Activated CD4-positive, alpha-beta memory T cell treated with anti-CD3 and anti-CD28 coated beads for 36 hours (primary cell): ENCODE results near the gene ZNF789. TPM values are rescaled to one million over a fixed set of nuclear protein-coding genes. Genes with fewer than 3 reads are reported as not detected.

Source experiments
- CTCF ChIA-PET: fragments of 350-600 bp; sonication (Branson Sonifier 250); formaldehyde crosslinking; loops from one replicate; lab custom pipeline; 2021; ENCODE audit warnings: antibody characterized with exemption, inconsistent platforms; lab: Charles Lee
- POLR2A ChIA-PET: fragments of 350-600 bp; sonication (Branson Sonifier 250); formaldehyde crosslinking; loops from one replicate; lab custom pipeline; 2021; ENCODE audit warnings: antibody characterized with exemption; lab: Charles Lee
- DNase-seq: peaks from one replicate; pipeline ENCODE4 v3.0.0-alpha.2; 2020
- H3K27ac Mint-ChIP-seq: one replicate; pipeline ENCODE4 v1.8.0; 2021; ENCODE audit warnings: mixed read lengths
- H3K27me3 Mint-ChIP-seq: one replicate; pipeline ENCODE4 v1.8.0; 2021; ENCODE audit warnings: mixed read lengths
- H3K36me3 Mint-ChIP-seq: one replicate; pipeline ENCODE4 v1.8.0; 2021; ENCODE audit warnings: mixed read lengths
- H3K4me1 Mint-ChIP-seq: one replicate; pipeline ENCODE4 v1.8.0; 2021; ENCODE audit warnings: low read depth, mixed read lengths
- H3K4me3 Mint-ChIP-seq: one replicate; pipeline ENCODE4 v1.8.0; 2021; ENCODE audit warnings: mild to moderate bottlenecking, mixed read lengths
- H3K9me3 Mint-ChIP-seq: one replicate; pipeline ENCODE4 v1.8.0; 2021; ENCODE audit warnings: mixed read lengths
- intact Hi-C: fragments of 100-400 bp; cut with micrococcal nuclease; formaldehyde crosslinking; loops from one replicate; pipeline ENCODE4 v1.15.1; 2023
- total RNA-seq, 2 experiments: library from RNA; stranded (reverse); gene quantifications; one replicate each; pipeline ENCODE4 v1.2.3, GENCODE V29; 2021

The ZNF789 gene
- total RNA-seq, 2 experiments from 2014 or later: 14.2 to 15.6 TPM

DNA sequence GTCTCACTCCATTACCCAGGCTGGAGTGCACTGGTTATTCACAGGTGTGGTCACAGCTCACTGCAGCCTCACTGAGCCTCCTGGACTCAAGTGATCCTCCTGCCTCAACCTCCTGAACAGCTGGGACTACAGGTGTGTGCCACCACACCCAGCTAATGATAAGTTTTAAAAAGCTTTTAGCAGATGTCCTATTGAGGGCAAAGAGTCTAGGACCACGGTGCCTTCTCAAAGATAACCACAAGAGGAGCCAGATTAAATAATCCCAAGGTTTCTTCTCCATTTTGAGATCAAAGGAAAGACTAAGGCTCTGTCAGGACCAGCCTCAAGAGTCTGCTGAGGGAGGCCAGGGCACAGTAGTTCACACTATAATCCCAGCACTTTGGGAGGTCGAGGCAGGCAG is 11.5 kb upstream of the ZNF789 start:
- intact Hi-C loops: no loop called here
- ChIA-PET POLR2A (no interaction called here), CTCF (no interaction called here)
- Mint-ChIP-seq H3K36me3 (peaks cover 38% of the 10 kb centered on the region), H3K4me1 (peaks cover 45% of the 10 kb centered on the region), H3K9me3 (no peaks in the 10 kb centered on the region), H3K4me3 (no peak overlapping the region), H3K27ac (no peak overlapping the region), H3K27me3 (no peaks in the 10 kb centered on the region)
- DNase-seq: no peak

DNA sequence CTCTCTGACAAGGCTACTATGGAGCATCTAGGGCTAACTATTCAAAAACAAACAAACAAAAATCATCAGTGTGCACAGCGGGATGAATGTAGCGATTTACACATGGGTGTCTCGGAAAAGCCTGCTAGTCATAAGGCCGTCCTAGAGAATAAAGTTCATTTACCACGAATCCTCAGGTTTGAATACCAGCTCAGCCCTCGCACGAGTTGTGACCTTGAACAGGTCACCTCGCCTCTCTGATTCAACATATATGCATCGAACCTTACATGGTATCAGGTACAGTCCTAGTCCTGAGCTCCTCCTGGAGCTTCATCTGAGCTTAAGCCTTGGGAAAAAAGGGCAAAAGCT is 7.3 kb upstream of the ZNF789 start:
- Mint-ChIP-seq H3K36me3 (peaks cover 21% of the 10 kb centered on the region), H3K4me1 (peaks cover 33% of the 10 kb centered on the region), H3K4me3 (peak overlapping the region; percentile 79), H3K9me3 (no peaks in the 10 kb centered on the region), H3K27me3 (no peaks in the 10 kb centered on the region), H3K27ac (peak overlapping the region; percentile 74)
- ChIA-PET POLR2A (interaction anchor here (0.7 to 1.5 kb wide), 4 partner anchors 10 to 57 kb away, joined by 3 to 8 read pairs (median 4); partner anchors contain the start of genes BUD31, CPSF4, PDAP1 and PTCD1), CTCF (interaction anchor here (0.6 kb wide), 1 partner anchor 592 kb away, joined by 4 read pairs; no protein-coding TSS in a partner anchor)
- intact Hi-C loops: no loop called here
- peak; percentile 17 for DNase-seq

GRCh38 chr7:99468336-99468918 is 4.3 kb upstream of the ZNF789 start:
- peaks cover 10% of the 10 kb centered on the region for H3K36me3 Mint-ChIP-seq
- H3K4me1 Mint-ChIP-seq: peaks cover 31% of the 10 kb centered on the region
- DNase-seq: no peak
- peak overlapping the region; percentile 13 for H3K27ac Mint-ChIP-seq
- CTCF ChIA-PET: no interaction called here
- POLR2A ChIA-PET: no interaction called here
- intact Hi-C loops: no loop called here
- no peak overlapping the region for H3K4me3 Mint-ChIP-seq
- H3K9me3 Mint-ChIP-seq: no peaks in the 10 kb centered on the region
- no peaks in the 10 kb centered on the region for H3K27me3 Mint-ChIP-seq

GRCh38 chr7:99469381-99470065 is 3.2 kb upstream of the ZNF789 start:
- intact Hi-C loops: loop anchor here (10.0 kb wide), 1 partner anchor 445 kb away; the partner anchor contains the start of gene TRIM4
- no peak overlapping the region for H3K4me3 Mint-ChIP-seq
- POLR2A ChIA-PET: interaction anchor here (0.6 kb wide), 1 partner anchor 53 kb away, joined by 3 read pairs; no protein-coding TSS in a partner anchor

DNA sequence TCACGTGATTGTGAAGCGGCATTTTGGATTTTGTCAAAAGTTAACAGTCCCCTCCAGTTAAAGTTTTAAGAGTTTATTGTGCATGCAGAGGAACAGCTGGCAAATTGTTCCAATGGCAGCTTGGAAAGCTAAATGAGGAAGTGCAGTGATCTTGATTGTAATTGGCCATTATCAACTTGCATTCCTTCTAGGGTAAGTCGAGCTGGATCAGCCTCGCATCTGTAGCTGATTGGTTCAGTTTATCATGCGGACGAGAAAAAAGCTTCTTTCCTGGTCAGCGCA is 566 bp downstream of the ZNF789 start:
- Mint-ChIP-seq H3K9me3 (no peaks in the 10 kb centered on the region), H3K4me1 (peaks cover 39% of the 10 kb centered on the region), H3K36me3 (peaks cover 4% of the 10 kb centered on the region), H3K27ac (peak overlapping the region; percentile 88), H3K27me3 (no peaks in the 10 kb centered on the region), H3K4me3 (peak overlapping the region; percentile 100)
- peak; percentile 20 for DNase-seq
- POLR2A ChIA-PET: interaction anchor here (2.4 kb wide), 1 partner anchor 27 kb away, joined by 9 read pairs; the partner anchor contains the start of gene ZNF394
- intact Hi-C loops: loop anchor here (1.0 to 10.0 kb wide), 4 partner anchors 34 to 442 kb away; partner anchors contain the start of genes BUD31, CPSF4, PDAP1 and PTCD1
- CTCF ChIA-PET: interaction anchor here (1.1 kb wide), 1 partner anchor 18 kb away, joined by 3 read pairs; no protein-coding TSS in a partner anchor

More at GRCh38 chr7:99469381-99470065, 3.2 kb upstream of the ZNF789 start:
- no peaks in the 10 kb centered on the region for H3K27me3 Mint-ChIP-seq
- no peak for DNase-seq
- H3K36me3 Mint-ChIP-seq: peaks cover 5% of the 10 kb centered on the region
- CTCF ChIA-PET: no interaction called here
- peaks cover 30% of the 10 kb centered on the region for H3K4me1 Mint-ChIP-seq
- H3K9me3 Mint-ChIP-seq: no peaks in the 10 kb centered on the region
- no peak overlapping the region for H3K27ac Mint-ChIP-seq

- Mint-ChIP-seq H3K27ac (no peak overlapping the region), H3K27me3 (no peaks in the 10 kb centered on the region), H3K4me3 (no peak overlapping the region), H3K9me3 (no peaks in the 10 kb centered on the region), H3K4me1 (peaks cover 44% of the 10 kb centered on the region), H3K36me3 (peaks cover 17% of the 10 kb centered on the region)
- DNase-seq: no peak
- intact Hi-C loops: loop anchor here (10.0 kb wide), 1 partner anchor 439 kb away; the partner anchor contains the start of gene TRIM4
- ChIA-PET POLR2A (interaction anchor here (1.5 kb wide), 1 partner anchor 29 kb away, joined by 4 read pairs; the partner anchor contains the start of gene ZKSCAN5), CTCF (no interaction called here)
Observed at GRCh38 chr7:99476107-99476506, 3.4 kb downstream of the ZNF789 start.

DNA sequence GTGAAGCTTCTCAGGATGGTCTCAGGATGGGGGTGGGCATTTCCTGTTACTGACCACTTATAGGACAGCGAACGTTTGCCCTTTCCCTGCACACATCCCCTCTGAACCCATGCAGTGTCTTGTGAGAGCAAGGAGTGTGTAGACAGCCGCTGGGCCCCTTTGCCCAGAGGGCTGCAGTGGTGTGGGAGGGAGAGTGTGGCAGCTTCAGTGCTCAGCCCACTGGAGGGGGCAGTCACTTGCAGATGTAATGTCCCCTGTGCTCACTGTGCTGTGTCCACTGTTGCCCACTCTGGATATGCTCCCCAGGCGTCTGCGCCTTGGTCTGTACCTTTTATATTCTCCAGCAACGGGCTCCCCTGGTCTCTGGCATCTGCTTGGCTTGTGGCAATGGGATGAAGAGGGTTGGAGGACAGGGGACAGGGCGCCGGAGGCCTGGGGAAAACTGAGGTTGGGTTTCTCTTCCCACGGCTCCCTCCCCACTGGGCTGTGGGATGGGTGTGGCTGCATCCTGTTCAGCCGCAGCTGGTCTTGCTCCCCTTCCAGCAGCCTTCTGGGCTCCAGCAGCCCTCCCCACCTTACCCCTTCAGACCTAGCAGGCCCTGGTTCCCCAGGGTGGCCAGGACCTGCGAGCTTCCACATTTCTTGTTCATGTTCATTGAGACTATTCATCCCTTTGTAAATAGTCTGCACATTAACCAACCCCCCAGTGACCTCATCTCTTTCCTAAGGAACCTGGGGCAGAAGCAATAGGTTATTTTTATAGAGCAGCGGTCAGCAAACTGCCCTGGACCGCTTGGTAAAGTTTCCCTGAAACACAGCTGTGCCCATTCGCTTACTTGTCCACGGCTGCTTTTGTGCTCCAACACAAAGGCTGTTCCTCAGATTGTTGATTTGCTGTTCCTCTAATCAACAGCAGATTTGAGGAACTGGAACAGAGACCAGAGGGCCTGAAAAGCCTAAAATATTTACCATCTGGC is 6.1 kb downstream of the ZNF789 start:
- Mint-ChIP-seq H3K27me3 (no peaks in the 10 kb centered on the region), H3K36me3 (peaks cover 22% of the 10 kb centered on the region), H3K4me3 (no peak overlapping the region), H3K4me1 (peaks cover 32% of the 10 kb centered on the region), H3K27ac (no peak overlapping the region), H3K9me3 (no peaks in the 10 kb centered on the region)
- CTCF ChIA-PET: no interaction called here
- no peak for DNase-seq
- POLR2A ChIA-PET: no interaction called here
- intact Hi-C loops: loop anchor here (10.0 kb wide), 1 partner anchor 436 kb away; the partner anchor contains the start of gene TRIM4

GRCh38 chr7:99485094-99485493 is 12.4 kb downstream of the ZNF789 start:
- Mint-ChIP-seq H3K36me3 (peaks cover 31% of the 10 kb centered on the region), H3K27me3 (no peaks in the 10 kb centered on the region), H3K9me3 (no peaks in the 10 kb centered on the region), H3K27ac (no peak overlapping the region), H3K4me3 (no peak overlapping the region), H3K4me1 (no peaks in the 10 kb centered on the region)
- ChIA-PET POLR2A (no interaction called here), CTCF (interaction anchor here (0.8 kb wide), 1 partner anchor 15 kb away, joined by 3 read pairs; the partner anchor contains the start of gene ZNF394)
- DNase-seq: no peak
- intact Hi-C loops: no loop called here

- POLR2A ChIA-PET: interaction anchor here (0.6 kb wide), 1 partner anchor 40 kb away, joined by 4 read pairs; no protein-coding TSS in a partner anchor
- no peak for DNase-seq
- CTCF ChIA-PET: no interaction called here
- no peak overlapping the region for H3K27ac Mint-ChIP-seq
- H3K27me3 Mint-ChIP-seq: no peaks in the 10 kb centered on the region
- H3K4me1 Mint-ChIP-seq: no peaks in the 10 kb centered on the region
- H3K36me3 Mint-ChIP-seq: peaks cover 48% of the 10 kb centered on the region
- intact Hi-C loops: no loop called here
- H3K4me3 Mint-ChIP-seq: no peak overlapping the region
- H3K9me3 Mint-ChIP-seq: peaks cover 18% of the 10 kb centered on the region
Observed at GRCh38 chr7:99489235-99489634, 16.5 kb downstream of the ZNF789 start.

GRCh38 chr7:99490878-99491277 is 18.2 kb downstream of the ZNF789 start:
- CTCF ChIA-PET: interaction anchor here (0.5 to 0.9 kb wide), 2 partner anchors 18 to 535 kb away, joined by 3 to 4 read pairs; no protein-coding TSS in a partner anchor
- H3K36me3 Mint-ChIP-seq: peaks cover 58% of the 10 kb centered on the region
- H3K4me3 Mint-ChIP-seq: no peak overlapping the region
- peaks cover 22% of the 10 kb centered on the region for H3K9me3 Mint-ChIP-seq
- no peak overlapping the region for H3K27ac Mint-ChIP-seq
- H3K27me3 Mint-ChIP-seq: no peaks in the 10 kb centered on the region
- DNase-seq: no peak
- POLR2A ChIA-PET: no interaction called here
- intact Hi-C loops: no loop called here
- no peaks in the 10 kb centered on the region for H3K4me1 Mint-ChIP-seq

- POLR2A ChIA-PET: no interaction called here
Observed at GRCh38 chr7:99493823-99494222, 21.1 kb downstream of the ZNF789 start.

More at GRCh38 chr7:99493823-99494222, 21.1 kb downstream of the ZNF789 start:
- no peak overlapping the region for H3K27ac Mint-ChIP-seq
- CTCF ChIA-PET: no interaction called here
- H3K4me1 Mint-ChIP-seq: peaks cover 15% of the 10 kb centered on the region
- H3K4me3 Mint-ChIP-seq: no peak overlapping the region
- H3K36me3 Mint-ChIP-seq: peaks cover 68% of the 10 kb centered on the region
- DNase-seq: no peak
- intact Hi-C loops: no loop called here
- H3K9me3 Mint-ChIP-seq: peaks cover 22% of the 10 kb centered on the region
- no peaks in the 10 kb centered on the region for H3K27me3 Mint-ChIP-seq
